ENCODE measurements around the gene RAMAC. TPM values are rescaled to one million over a fixed set of nuclear protein-coding genes. Genes with fewer than 3 reads are reported as not detected.

Gene RAMAC
- total and polyA plus RNA-seq, 10 of the 15 experiments (the other 5 are each of a cell fraction or from before 2014, with no cell fraction given) = 22.4 to 109 (median 41.7) TPM

DNA sequence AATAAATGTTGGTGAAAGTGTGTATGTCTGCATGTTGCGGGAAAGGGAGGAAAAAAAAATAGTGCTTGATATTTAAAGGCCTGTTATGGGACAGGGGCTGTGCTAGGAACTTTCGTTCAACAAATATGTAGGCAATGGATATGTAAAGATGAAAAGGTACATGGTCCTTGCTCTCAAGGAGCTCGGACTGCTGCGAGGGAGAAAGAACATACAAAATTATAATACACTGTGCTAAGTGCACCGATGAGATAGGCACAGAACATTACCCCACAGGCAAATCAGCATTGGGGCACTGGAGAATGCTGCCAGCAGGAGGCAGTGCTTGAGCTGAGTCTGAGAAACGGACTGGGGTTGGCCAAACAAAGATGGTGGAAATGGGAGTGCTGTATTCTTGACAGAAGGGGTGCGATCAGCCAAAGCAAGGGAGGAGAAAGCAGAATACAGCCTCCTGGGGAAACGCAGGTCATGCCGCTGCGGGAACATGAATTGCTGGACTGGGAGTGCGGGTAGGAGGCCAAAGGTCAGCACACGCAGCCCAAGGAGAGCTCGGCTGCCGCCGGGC, 24.8 kb downstream of the RAMAC start (continued):
- TF ChIP-seq, protein P1, sequence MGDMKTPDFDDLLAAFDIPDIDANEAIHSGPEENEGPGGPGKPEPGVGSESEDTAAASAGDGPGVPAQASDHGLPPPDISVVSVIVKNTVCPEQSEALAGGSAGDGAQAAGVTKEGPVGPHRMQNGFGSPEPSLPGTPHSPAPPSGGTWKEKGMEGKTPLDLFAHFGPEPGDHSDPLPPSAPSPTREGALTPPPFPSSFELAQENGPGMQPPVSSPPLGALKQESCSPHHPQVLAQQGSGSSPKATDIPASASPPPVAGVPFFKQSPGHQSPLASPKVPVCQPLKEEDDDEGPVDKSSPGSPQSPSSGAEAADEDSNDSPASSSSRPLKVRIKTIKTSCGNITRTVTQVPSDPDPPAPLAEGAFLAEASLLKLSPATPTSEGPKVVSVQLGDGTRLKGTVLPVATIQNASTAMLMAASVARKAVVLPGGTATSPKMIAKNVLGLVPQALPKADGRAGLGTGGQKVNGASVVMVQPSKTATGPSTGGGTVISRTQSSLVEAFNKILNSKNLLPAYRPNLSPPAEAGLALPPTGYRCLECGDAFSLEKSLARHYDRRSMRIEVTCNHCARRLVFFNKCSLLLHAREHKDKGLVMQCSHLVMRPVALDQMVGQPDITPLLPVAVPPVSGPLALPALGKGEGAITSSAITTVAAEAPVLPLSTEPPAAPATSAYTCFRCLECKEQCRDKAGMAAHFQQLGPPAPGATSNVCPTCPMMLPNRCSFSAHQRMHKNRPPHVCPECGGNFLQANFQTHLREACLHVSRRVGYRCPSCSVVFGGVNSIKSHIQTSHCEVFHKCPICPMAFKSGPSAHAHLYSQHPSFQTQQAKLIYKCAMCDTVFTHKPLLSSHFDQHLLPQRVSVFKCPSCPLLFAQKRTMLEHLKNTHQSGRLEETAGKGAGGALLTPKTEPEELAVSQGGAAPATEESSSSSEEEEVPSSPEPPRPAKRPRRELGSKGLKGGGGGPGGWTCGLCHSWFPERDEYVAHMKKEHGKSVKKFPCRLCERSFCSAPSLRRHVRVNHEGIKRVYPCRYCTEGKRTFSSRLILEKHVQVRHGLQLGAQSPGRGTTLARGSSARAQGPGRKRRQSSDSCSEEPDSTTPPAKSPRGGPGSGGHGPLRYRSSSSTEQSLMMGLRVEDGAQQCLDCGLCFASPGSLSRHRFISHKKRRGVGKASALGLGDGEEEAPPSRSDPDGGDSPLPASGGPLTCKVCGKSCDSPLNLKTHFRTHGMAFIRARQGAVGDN (IDR thresholded peaks at IDR 0.05) = 0 out of 2 replicates have a peak, but pooled peaks have one; percentile 14
- TF ChIP-seq TCF12 (IDR thresholded peaks at IDR 0.05; ENCODE audit: low read depth, low read length) (no peak), MYB (IDR thresholded peaks at IDR 0.05; ENCODE audit: borderline replicate concordance, low read depth, low read length) (no peak), GABPA (IDR thresholded peaks at IDR 0.05; ENCODE audit: low read depth) (no peak), TARDBP (IDR thresholded peaks at IDR 0.05; ENCODE audit: borderline replicate concordance) (no peak), RCOR1 (conservative IDR thresholded peaks at IDR 0.05; ENCODE audit: low read depth, low read length) (no peak), SPI1 (IDR thresholded peaks at IDR 0.05; ENCODE audit: borderline replicate concordance, insufficient read depth, low read depth, low read length) (no peak), POU2F2 (IDR thresholded peaks at IDR 0.05; ENCODE audit: borderline replicate concordance, low read depth, low read length) (peak; percentile 48; the same call in 1 of the 3 replicates), SREBF2 (IDR thresholded peaks at IDR 0.05; ENCODE audit: low read length) (no peak), ZSCAN29 (IDR thresholded peaks at IDR 0.05) (no peak), CREM (IDR thresholded peaks at IDR 0.05; ENCODE audit: low read depth) (peak; percentile 13; the same call in 1 of the 2 replicates), CHD4 (IDR thresholded peaks at IDR 0.05) (no peak), YBX1 (IDR thresholded peaks at IDR 0.05) (no peak)
- TF ChIP-seq, protein P2, sequence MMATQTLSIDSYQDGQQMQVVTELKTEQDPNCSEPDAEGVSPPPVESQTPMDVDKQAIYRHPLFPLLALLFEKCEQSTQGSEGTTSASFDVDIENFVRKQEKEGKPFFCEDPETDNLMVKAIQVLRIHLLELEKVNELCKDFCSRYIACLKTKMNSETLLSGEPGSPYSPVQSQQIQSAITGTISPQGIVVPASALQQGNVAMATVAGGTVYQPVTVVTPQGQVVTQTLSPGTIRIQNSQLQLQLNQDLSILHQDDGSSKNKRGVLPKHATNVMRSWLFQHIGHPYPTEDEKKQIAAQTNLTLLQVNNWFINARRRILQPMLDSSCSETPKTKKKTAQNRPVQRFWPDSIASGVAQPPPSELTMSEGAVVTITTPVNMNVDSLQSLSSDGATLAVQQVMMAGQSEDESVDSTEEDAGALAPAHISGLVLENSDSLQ (IDR thresholded peaks at IDR 0.05) = no peak
- TF ChIP-seq, protein P3, sequence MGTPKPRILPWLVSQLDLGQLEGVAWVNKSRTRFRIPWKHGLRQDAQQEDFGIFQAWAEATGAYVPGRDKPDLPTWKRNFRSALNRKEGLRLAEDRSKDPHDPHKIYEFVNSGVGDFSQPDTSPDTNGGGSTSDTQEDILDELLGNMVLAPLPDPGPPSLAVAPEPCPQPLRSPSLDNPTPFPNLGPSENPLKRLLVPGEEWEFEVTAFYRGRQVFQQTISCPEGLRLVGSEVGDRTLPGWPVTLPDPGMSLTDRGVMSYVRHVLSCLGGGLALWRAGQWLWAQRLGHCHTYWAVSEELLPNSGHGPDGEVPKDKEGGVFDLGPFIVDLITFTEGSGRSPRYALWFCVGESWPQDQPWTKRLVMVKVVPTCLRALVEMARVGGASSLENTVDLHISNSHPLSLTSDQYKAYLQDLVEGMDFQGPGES (IDR thresholded peaks at IDR 0.05) = no peak
- TF ChIP-seq, protein P4, sequence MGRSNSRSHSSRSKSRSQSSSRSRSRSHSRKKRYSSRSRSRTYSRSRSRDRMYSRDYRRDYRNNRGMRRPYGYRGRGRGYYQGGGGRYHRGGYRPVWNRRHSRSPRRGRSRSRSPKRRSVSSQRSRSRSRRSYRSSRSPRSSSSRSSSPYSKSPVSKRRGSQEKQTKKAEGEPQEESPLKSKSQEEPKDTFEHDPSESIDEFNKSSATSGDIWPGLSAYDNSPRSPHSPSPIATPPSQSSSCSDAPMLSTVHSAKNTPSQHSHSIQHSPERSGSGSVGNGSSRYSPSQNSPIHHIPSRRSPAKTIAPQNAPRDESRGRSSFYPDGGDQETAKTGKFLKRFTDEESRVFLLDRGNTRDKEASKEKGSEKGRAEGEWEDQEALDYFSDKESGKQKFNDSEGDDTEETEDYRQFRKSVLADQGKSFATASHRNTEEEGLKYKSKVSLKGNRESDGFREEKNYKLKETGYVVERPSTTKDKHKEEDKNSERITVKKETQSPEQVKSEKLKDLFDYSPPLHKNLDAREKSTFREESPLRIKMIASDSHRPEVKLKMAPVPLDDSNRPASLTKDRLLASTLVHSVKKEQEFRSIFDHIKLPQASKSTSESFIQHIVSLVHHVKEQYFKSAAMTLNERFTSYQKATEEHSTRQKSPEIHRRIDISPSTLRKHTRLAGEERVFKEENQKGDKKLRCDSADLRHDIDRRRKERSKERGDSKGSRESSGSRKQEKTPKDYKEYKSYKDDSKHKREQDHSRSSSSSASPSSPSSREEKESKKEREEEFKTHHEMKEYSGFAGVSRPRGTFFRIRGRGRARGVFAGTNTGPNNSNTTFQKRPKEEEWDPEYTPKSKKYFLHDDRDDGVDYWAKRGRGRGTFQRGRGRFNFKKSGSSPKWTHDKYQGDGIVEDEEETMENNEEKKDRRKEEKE (IDR thresholded peaks at IDR 0.05) = no peak
- TF ChIP-seq, protein P5, sequence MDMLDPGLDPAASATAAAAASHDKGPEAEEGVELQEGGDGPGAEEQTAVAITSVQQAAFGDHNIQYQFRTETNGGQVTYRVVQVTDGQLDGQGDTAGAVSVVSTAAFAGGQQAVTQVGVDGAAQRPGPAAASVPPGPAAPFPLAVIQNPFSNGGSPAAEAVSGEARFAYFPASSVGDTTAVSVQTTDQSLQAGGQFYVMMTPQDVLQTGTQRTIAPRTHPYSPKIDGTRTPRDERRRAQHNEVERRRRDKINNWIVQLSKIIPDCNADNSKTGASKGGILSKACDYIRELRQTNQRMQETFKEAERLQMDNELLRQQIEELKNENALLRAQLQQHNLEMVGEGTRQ (IDR thresholded peaks at IDR 0.05; ENCODE audit: borderline replicate concordance, low read depth, low read length) = no peak
- TF ChIP-seq, protein P6, sequence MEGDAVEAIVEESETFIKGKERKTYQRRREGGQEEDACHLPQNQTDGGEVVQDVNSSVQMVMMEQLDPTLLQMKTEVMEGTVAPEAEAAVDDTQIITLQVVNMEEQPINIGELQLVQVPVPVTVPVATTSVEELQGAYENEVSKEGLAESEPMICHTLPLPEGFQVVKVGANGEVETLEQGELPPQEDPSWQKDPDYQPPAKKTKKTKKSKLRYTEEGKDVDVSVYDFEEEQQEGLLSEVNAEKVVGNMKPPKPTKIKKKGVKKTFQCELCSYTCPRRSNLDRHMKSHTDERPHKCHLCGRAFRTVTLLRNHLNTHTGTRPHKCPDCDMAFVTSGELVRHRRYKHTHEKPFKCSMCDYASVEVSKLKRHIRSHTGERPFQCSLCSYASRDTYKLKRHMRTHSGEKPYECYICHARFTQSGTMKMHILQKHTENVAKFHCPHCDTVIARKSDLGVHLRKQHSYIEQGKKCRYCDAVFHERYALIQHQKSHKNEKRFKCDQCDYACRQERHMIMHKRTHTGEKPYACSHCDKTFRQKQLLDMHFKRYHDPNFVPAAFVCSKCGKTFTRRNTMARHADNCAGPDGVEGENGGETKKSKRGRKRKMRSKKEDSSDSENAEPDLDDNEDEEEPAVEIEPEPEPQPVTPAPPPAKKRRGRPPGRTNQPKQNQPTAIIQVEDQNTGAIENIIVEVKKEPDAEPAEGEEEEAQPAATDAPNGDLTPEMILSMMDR (IDR thresholded peaks at IDR 0.05 in 2 of 3, conservative IDR thresholded peaks at IDR 0.05 in 1 of 3; ENCODE audit: control insufficient read depth in 2 of 3, extremely low read depth in 1 of 3, insufficient read depth in 1 of 3, low read depth in 3 of 3, low read length in 3 of 3) = peak; percentile 90 to 98 (median 92)
